Subcutaneous adipose tissue (tissue), 4 donors: ENCODE measurements around the gene SLC12A8. TPM values are rescaled to one million over a fixed set of nuclear protein-coding genes. Genes with fewer than 3 reads are reported as not detected.

Experiments
- total RNA-seq, 4 donors: library from RNA; depleted of rRNA; stranded (reverse); fragments of >200 nt; gene quantifications; one replicate each; pipeline ENCODE4 v1.1.0, GENCODE V29; 2016
- TF ChIP-seq, protein P1 (sequence below): fragments of 450-650 bp; IDR thresholded peaks from one replicate; pipeline ENCODE4 v1.5.1; 2016; ENCODE audit warnings: low read depth, mild to moderate bottlenecking, control low read depth, antibody characterized with exemption, moderate library complexity

Gene SLC12A8
- total RNA-seq, 4 donors from 2014 or later: 0.66 to 1.0 TPM; not detected in 2

DNA sequence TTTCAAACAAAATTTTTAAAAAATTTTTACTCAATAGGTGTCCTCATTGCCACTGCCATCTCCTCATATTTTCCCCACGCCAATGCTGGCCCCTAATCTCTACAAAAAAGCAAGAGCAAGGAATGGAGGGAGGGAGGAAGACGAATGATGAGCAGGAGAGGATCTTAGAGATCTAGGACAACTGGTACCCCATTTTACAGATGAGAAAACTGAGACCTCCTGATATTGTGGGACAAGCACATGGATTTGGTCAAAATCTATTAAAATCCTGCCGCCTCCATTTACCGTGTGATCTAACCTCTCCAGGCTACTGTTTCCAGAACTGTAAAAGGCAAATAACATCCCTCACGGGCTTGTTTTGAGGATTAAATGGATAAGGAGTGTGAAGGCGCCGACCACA, 161.3 kb downstream of the SLC12A8 start:
- TF ChIP-seq, protein P1, sequence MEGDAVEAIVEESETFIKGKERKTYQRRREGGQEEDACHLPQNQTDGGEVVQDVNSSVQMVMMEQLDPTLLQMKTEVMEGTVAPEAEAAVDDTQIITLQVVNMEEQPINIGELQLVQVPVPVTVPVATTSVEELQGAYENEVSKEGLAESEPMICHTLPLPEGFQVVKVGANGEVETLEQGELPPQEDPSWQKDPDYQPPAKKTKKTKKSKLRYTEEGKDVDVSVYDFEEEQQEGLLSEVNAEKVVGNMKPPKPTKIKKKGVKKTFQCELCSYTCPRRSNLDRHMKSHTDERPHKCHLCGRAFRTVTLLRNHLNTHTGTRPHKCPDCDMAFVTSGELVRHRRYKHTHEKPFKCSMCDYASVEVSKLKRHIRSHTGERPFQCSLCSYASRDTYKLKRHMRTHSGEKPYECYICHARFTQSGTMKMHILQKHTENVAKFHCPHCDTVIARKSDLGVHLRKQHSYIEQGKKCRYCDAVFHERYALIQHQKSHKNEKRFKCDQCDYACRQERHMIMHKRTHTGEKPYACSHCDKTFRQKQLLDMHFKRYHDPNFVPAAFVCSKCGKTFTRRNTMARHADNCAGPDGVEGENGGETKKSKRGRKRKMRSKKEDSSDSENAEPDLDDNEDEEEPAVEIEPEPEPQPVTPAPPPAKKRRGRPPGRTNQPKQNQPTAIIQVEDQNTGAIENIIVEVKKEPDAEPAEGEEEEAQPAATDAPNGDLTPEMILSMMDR: no peak

DNA sequence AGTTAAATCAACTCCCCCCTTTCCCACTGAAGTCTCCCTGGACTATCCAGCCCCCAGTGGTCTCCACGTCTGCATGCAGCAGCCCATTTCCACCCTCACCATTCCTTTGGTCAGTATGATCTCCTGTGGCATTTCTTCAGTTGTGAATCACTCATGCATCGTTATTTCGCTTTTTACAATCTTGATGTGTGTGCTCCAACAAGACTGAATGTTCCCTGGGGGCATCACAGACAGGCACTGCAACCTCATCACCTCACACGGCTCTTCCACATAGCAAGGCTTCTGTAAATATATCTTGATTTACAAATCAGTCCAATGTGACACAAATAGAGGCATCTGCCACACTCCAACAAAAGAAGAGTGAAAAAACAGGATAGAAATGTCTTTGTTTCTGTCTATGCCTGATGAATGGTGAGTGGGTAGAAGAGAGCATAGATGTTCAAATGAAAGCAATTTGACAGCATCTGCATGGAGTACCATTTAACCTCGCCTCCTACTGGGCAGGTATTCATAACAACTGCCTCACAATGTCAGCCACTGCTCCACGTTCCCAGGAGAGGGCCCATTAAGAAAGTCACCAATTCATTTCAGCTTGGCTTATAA, 162.0 kb downstream of the SLC12A8 start:
- TF ChIP-seq, protein P1: no peak

DNA sequence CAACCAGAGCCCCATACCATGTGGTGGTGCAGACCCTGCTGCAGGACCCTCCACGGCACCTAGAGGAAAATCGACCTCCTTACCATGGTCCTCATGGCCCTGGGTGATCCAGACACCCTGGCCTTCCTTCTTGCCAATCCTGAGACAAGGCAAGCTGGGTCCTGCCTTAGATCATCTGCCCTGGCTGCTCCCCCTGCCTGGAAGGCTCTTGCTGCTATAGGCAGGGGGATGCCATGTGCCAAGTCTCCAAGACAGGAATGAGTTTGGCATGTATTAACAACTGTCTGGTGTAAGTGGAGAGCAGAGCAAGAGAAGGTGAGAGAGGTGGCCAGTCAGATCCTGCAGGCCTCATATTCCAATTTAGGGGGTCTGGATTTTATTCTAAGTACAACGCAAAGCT, 164.3 kb downstream of the SLC12A8 start:
- TF ChIP-seq, protein P1: no peak

DNA sequence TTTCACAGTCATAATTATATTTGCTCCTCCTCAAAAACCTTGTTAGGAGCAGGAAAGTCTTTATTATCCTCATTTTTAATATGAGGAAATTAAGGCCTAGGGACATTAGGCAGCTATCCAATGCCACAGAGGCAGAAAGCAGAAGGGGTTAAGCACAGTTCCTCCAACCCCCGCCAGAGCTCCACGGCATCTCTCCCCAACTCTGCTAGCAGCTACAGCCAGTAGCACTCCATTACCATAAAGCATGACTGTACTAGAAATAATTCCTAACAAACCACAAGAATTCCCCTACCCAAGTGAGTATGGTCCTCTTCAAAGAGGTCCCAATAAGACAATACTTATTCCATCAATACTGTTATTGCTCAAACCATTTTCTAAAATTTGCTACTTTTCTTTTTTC, 166.6 kb downstream of the SLC12A8 start:
- TF ChIP-seq, protein P1: no peak

DNA sequence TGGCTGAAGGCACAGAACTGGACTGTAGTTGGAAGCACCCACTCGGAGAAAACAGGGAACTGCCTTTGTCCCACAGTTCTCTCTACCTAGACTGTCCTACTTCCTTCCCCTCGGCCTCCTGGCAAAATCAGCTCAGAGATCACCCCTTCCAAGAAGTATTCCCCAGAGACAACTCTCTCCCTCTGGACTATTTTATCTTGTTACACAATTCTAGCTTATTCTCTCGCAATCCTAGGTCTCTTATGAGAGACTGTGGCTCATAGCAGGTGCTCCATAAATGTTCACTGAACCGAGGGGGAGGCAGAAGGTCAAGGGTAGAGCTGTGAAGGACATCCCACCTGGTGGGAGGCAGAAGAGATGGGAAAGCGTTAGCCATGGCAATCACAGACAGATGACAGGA, 167.4 kb downstream of the SLC12A8 start:
- TF ChIP-seq, protein P1: no peak

DNA sequence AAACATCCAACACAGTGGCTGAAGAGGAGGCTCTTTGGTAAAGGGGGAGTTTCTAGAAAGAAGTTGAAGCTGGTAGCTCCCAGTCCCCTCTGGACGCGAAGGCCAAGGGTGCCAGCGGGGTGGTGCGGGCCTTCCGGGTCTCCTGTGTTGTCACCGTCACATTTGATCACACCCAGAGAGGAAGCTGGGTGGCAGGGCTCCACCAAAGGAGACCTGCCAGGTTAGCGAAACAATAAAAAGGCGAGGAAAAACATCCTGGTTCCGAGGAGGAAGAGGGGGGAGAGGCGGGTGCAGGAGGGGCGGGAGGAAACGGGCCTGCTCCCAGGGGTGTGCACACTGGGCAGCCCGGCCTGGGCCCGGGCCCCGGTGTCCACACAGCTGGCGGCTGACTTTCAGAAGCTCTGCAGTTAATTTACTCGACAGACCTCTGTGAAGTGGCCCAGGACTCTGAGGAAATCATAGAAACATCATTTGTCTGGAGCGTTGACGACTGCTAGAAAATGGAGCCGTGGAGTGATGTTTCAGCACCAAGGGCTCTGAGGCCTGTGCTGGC, 168.9 kb downstream of the SLC12A8 start:
- TF ChIP-seq, protein P1: no peak

DNA sequence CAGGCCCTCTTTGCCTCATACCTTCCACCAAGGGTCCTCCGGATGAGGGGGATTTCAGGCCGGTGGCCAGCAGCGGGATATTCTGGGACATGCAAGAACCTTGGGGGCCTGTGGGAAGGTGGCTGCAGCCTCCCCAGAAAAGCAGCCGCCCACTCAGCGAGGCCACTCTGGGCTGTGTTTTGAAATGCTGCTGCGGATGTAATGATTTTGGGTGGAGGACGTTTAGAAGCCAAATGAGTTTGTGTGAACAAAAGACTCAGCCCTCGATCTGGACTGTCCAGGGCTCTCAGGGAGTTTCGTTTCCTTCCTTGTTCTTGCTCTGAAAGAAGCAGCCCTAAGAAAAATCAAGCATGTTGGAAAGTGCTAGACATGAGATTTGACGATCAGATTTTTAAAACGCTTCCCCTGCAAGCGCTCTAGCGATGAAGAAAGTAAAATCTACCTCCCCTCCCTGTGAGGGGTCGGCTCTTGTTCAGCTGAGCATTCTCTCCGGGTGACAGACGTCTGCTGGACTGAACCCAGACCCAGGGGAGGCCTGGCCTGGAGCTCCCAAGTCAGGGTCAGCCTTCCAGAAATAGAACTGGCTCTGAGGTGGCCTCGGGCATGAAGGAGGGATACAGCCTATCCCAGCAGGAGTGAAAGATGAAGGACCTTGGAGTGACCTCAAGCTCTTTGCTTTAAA, 169.7 kb downstream of the SLC12A8 start:
- TF ChIP-seq, protein P1: no peak
